K562 (cell line): ENCODE results near the gene LYPLA2. TPM values are rescaled to one million over a fixed set of nuclear protein-coding genes. Genes with fewer than 3 reads are reported as not detected.
A peak's percentile ranks its signal among the peaks of the same experiment; 100 is the strongest.

Experiments
- ATAC-seq: fragments of 200-7000 bp; cut with Tn5 transposase; 3 replicates; pipeline ENCODE4 v1.9.1; 2020; ENCODE audit warnings: moderate library complexity
- BruUV-seq: library from RNA; stranded (reverse); fragments of 400-500 nt; replicated peaks from 2 replicates; lab custom pipeline; 2021; lab: Mats Ljungman, UMichigan
- CTCF ChIA-PET: fragments of 300-600 bp; formaldehyde crosslinking; extraction: SDS; loops from one replicate; lab custom pipeline; 2021; ENCODE audit warnings: low intra/inter-chr PET ratio; lab: Yijun Ruan, JAX
- POLR2A ChIA-PET: fragments of 300-600, 350-650 bp; sonication (Branson Sonifier 250); formaldehyde crosslinking; extraction: SDS; loops from one replicate; lab custom pipeline; 2021; ENCODE audit warnings: antibody characterized with exemption, inconsistent platforms; lab: Yijun Ruan, JAX
- DNase-seq, 4 experiments: peaks; one replicate each; pipeline versions ENCODE4 v3.0.0 to v3.0.0-alpha.2; 2011 to 2018; ENCODE audit warnings: low spot score in 3 of 4, mixed read lengths in 3 of 4; ENCODE audit errors: extremely low read depth in 1 of 4
- FAIRE-seq: peaks from 2 replicates; lab custom pipeline; 2011; peaks lifted over from hg19 to GRCh38; lab: Jason Lieb, UNC
- H2AFZ ChIP-seq: 2 replicates; pipeline ENCODE4 v1.6.0; 2011; ENCODE audit warnings: low read depth, low read length, control low read depth, inconsistent platforms
- H3K27ac ChIP-seq: fragments of 200-600 bp; 3 replicates; pipeline ENCODE4 v1.8.0; 2011; ENCODE audit warnings: low read depth, mild to moderate bottlenecking, control low read depth, inconsistent platforms, low read length, moderate library complexity, mixed read lengths; ENCODE audit errors: extremely low read depth
- H3K27me3 ChIP-seq, 2 experiments: fragments of 300-600 bp in 1 of 2; 2 replicates in 1 of 2; 3 replicates in 1 of 2; pipeline versions ENCODE4 v1.6.0 to v1.8.0; 2011; ENCODE audit warnings: inconsistent platforms in 2 of 2, low read length in 2 of 2, mild to moderate bottlenecking in 1 of 2, mixed read lengths in 1 of 2, moderate library complexity in 1 of 2; ENCODE audit not compliant: control insufficient read depth in 2 of 2, insufficient read depth in 2 of 2
- H3K36me3 ChIP-seq: fragments of 300-600 bp; 3 replicates; pipeline ENCODE4 v1.8.0; 2011; ENCODE audit warnings: mild to moderate bottlenecking, low read length, inconsistent platforms; ENCODE audit not compliant: control insufficient read depth, insufficient read depth
- H3K4me1 ChIP-seq, 2 experiments: fragments of 200-600 bp in 1 of 2; replicated peaks in 1 of 2; 2 replicates in 1 of 2; 3 replicates in 1 of 2; pipeline versions ENCODE4 v1.5.1 to v1.8.0; 2011; ENCODE audit warnings: inconsistent platforms in 2 of 2, low read length in 2 of 2, mild to moderate bottlenecking in 1 of 2, mixed read lengths in 1 of 2, moderate library complexity in 1 of 2; ENCODE audit not compliant: control insufficient read depth in 2 of 2, insufficient read depth in 2 of 2
- H3K4me2 ChIP-seq: 2 replicates; pipeline ENCODE4 v1.6.1; 2011; ENCODE audit warnings: low read length, control low read depth, inconsistent platforms, mixed read lengths; ENCODE audit not compliant: insufficient read depth
- H3K4me3 ChIP-seq: fragments of 200-600 bp; sonication (generic), shearing (Covaris generic); 2 replicates; pipeline ENCODE4 v1.5.1; 2016; ENCODE audit warnings: control low read depth, inconsistent platforms
- H3K79me2 ChIP-seq: fragments of 200-600 bp; 3 replicates; pipeline ENCODE4 v1.8.0; 2011; ENCODE audit warnings: low read length, inconsistent platforms; ENCODE audit not compliant: control insufficient read depth, insufficient read depth
- H3K9ac ChIP-seq, 2 experiments: 2 replicates each; pipeline versions ENCODE4 v1.6.0 to v1.6.1; 2011; ENCODE audit warnings: low read depth in 2 of 2, low read length in 2 of 2, control low read depth in 1 of 2, inconsistent platforms in 1 of 2, mild to moderate bottlenecking in 1 of 2, mixed read lengths in 1 of 2; ENCODE audit not compliant: insufficient read depth in 1 of 2
- H3K9me1 ChIP-seq: one replicate; pipeline ENCODE4 v1.6.0; 2011; ENCODE audit warnings: inconsistent platforms, mild to moderate bottlenecking, low read length, moderate library complexity; ENCODE audit not compliant: control insufficient read depth, insufficient read depth
- H3K9me3 ChIP-seq: replicated peaks from 2 replicates; pipeline ENCODE4 v1.5.1; 2011; ENCODE audit warnings: low read depth, low read length, inconsistent platforms; ENCODE audit not compliant: control insufficient read depth, insufficient read depth
- H4K20me1 ChIP-seq: replicated peaks from 2 replicates; pipeline ENCODE4 v1.6.1; 2011; ENCODE audit warnings: low read length, inconsistent platforms, mixed read lengths; ENCODE audit not compliant: control insufficient read depth, insufficient read depth
- CBX2 ChIP-seq: fragments of 200-600 bp; sonication (generic); IDR thresholded peaks from one replicate; pipeline ENCODE4 v1.6.1; 2012; ENCODE audit warnings: mild to moderate bottlenecking, low read length, inconsistent platforms; ENCODE audit not compliant: insufficient read depth, poor library complexity, severe bottlenecking
- CSDE1 ChIP-seq, 2 experiments: fragments of 450-650 bp; IDR thresholded peaks; 2 replicates each; pipeline ENCODE4 v1.6.1; 2016; ENCODE audit warnings: mild to moderate bottlenecking in 1 of 2
- DMBX1 ChIP-seq: fragments of 250-450 bp; sonication (Bioruptor Pico); IDR thresholded peaks from 2 replicates; pipeline ENCODE4 v1.8.0; 2022; ENCODE audit warnings: inconsistent platforms, mild to moderate bottlenecking, moderate library complexity, borderline replicate concordance
- HDAC2 ChIP-seq: fragments of 450-650 bp; IDR thresholded peaks from 2 replicates; pipeline ENCODE4 v1.6.1; 2016; ENCODE audit warnings: mild to moderate bottlenecking
- MEF2D ChIP-seq: conservative IDR thresholded peaks from 2 replicates; pipeline ENCODE4 v1.6.1; 2016; ENCODE audit warnings: low read depth, missing genetic modification characterization, missing compliant biosample characterization
- MYC ChIP-seq, 2 experiments: fragments of 250-450 bp in 1 of 2; sonication (Bioruptor Pico) in 1 of 2; IDR thresholded peaks; 2 replicates each; pipeline versions ENCODE4 v1.5.1 to v1.6.1; 2012 to 2021; ENCODE audit warnings: low read depth in 2 of 2, borderline replicate concordance in 1 of 2, improper control_type of control experiment in 1 of 2, low read length in 1 of 2, mild to moderate bottlenecking in 1 of 2, moderate library complexity in 1 of 2
- NR4A1 ChIP-seq, 2 experiments: fragments of 250-450 bp in 1 of 2; fragments of 450-650 bp in 1 of 2; sonication (Bioruptor Pico) in 1 of 2; IDR thresholded peaks; 2 replicates each; pipeline versions ENCODE4 v1.4.0 to v1.6.1; 2016 to 2020; ENCODE audit warnings: mild to moderate bottlenecking in 2 of 2, missing compliant biosample characterization in 1 of 2, missing genetic modification characterization in 1 of 2, moderate library complexity in 1 of 2
- SMARCC2 ChIP-seq: fragments of 450-650 bp; IDR thresholded peaks from 2 replicates; pipeline ENCODE4 v1.6.1; 2017; ENCODE audit warnings: antibody characterized with exemption, moderate library complexity, mild to moderate bottlenecking, low read depth
- SRF ChIP-seq, 2 experiments: fragments of 250-450, 450-650 bp in 1 of 2; sonication (Bioruptor Pico) in 1 of 2; sonication (generic) in 1 of 2; formaldehyde crosslinking; IDR thresholded peaks; 2 replicates each; pipeline versions ENCODE4 v1.5.0 to v1.5.1; 2020 to 2022; ENCODE audit warnings: mild to moderate bottlenecking in 1 of 2, missing genetic modification reagents in 1 of 2
- ZNF165 ChIP-seq: fragments of 250-450 bp; sonication (Bioruptor Pico); IDR thresholded peaks from 2 replicates; pipeline ENCODE4 v1.4.0; 2020; ENCODE audit warnings: borderline replicate concordance
- ZNF589 ChIP-seq: fragments of 200-800 bp; sonication (Bioruptor generic); IDR thresholded peaks from 2 replicates; pipeline ENCODE4 v1.6.1; 2016; ENCODE audit warnings: low read depth, missing genetic modification characterization, missing compliant biosample characterization
- WGBS: fragments of 100-300 bp; shearing (Covaris generic); methylation state at CpG from one replicate; pipeline ENCODE4 v1.1.6; 2016; ENCODE audit warnings: low coverage, mixed read lengths; ENCODE audit not compliant: insufficient coverage; ENCODE audit errors: missing lambda C conversion rate; 5-methylcytosine and 5-hydroxymethylcytosine counted together
- in situ Hi-C: fragments of 300-500 bp; cut with MboI; formaldehyde crosslinking; loops from 4 replicates; pipeline ENCODE4 v1.15.0; 2018; ENCODE audit warnings: inconsistent platforms, mixed read lengths
- intact Hi-C: fragments of 100-400 bp; cut with micrococcal nuclease; formaldehyde crosslinking; loops from 2 replicates; pipeline ENCODE4 v1.14.2; 2022
- polyA plus RNA-seq, 8 experiments: library from polyadenylated mRNA; depleted of rRNA in 4 of 8; stranded (reverse) in 5 of 8; unstranded in 3 of 8; fragments of >200 nt; fragmentation: Nextera tagmentation in 2 of 8; fragmentation: Illumina TruSeq in 1 of 8; extraction: Ambion mirVana in 2 of 8; extraction: Trizol in 1 of 8; gene quantifications; 2 replicates each; pipeline versions ENCODE4 v1.2.1 to v1.2.3, GENCODE V29; 2011 to 2014; ENCODE audit warnings: inconsistent platforms in 1 of 8, missing spikeins in 1 of 8
- total RNA-seq, 7 experiments: library from RNA; depleted of rRNA in 6 of 7; stranded (reverse); fragments of >200 nt in 6 of 7; fragmentation: Illumina TruSeq in 2 of 7; extraction: Trizol in 2 of 7; gene quantifications; 2 replicates each; pipeline versions ENCODE4 v1.2.1 to v1.2.3, GENCODE V29; 2011 to 2021; ENCODE audit warnings: low replicate concordance in 1 of 7
- TF ChIP-seq, protein P1 (sequence below): fragments of 450-650 bp; IDR thresholded peaks from 2 replicates; pipeline ENCODE4 v1.6.1; 2017; ENCODE audit warnings: antibody characterized with exemption, mild to moderate bottlenecking
- TF ChIP-seq, protein P2 (sequence below): sonication (generic); formaldehyde crosslinking; IDR thresholded peaks from 2 replicates; pipeline ENCODE4 v1.8.1; 2023; ENCODE audit warnings: mild to moderate bottlenecking, missing genetic modification reagents

Gene LYPLA2
- total and polyA plus RNA-seq, 9 of the 15 experiments (the other 6 are each of a cell fraction or from before 2014, with no cell fraction given), result 3.9 to 128 (median 60.1) TPM

DNA sequence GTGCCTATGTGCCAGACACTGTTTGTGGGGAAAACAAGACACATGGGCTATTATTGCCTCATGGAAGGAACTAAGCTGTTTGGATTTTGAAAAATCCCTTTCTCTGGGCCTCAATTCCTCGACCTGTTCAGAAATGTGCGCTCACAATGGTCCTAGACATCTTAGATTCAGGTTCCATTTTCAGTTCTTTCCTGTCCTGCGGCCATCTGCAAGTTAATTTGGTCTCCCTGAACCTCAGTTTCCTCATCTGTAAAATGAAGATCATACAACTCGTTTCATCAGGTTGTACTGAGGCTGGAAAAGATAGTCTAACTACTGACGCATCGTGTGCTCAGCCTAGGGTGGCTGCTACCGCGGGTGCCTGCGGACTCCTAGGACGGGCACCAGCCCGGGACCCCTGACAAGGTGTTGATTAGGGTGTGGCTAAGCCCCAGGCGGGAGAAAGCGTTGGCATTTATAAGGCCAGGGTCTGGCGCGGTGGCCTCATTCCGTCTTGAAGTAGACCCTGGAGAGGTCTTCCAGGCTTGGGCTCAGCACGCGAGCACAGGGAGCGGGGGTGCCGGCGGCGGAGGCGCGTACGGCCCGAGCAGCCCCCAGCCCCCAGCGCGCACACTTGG is 48.2 kb upstream of the LYPLA2 start:
- H3K9ac ChIP-seq, result peak overlapping the region; percentile 82 to 97
- peaks cover 20% of the 10 kb centered on the region for H4K20me1 ChIP-seq
- H3K36me3 ChIP-seq, result peaks cover 27% of the 10 kb centered on the region
- in situ Hi-C loops, result no loop called here
- peaks cover 60% of the 10 kb centered on the region for H3K79me2 ChIP-seq
- peak overlapping the region; percentile 96 for H3K4me3 ChIP-seq
- intact Hi-C loops, result loop anchor here (5.0 kb wide), 1 partner anchor 185 kb away; the partner anchor contains the start of gene ID3
- no peaks in the 10 kb centered on the region for H3K27me3 ChIP-seq
- no peak for DNase-seq
- TSS peak; percentile 97 for BruUV-seq
- POLR2A ChIA-PET, result interaction anchor here (0.7 to 2.0 kb wide), 7 partner anchors 9 to 63 kb away, joined by 3 to 18 read pairs (median 5); partner anchors contain the start of gene RPL11
- peak overlapping the region; percentile 87 for H3K27ac ChIP-seq
- peak overlapping the region; percentile 98 for H2AFZ ChIP-seq
- CTCF ChIA-PET, result no interaction called here
- H3K9me3 ChIP-seq, result no peaks in the 10 kb centered on the region
- ATAC-seq, result peak; percentile 61
- no peak for FAIRE-seq
- no peaks in the 10 kb centered on the region for H3K9me1 ChIP-seq
- H3K4me2 ChIP-seq, result peak overlapping the region; percentile 86
- peaks cover 23 to 32% of the 10 kb centered on the region in 2 experiments for H3K4me1 ChIP-seq
- 5% methylated on average over 28 of the region's 28 CpGs for WGBS
- TF ChIP-seq SMARCC2 (no peak), SRF (CRISPR knock-in tag; IDR thresholded peaks at IDR 0.05) (0 out of 4 replicates have a peak, but pooled peaks of 1 of the 2 experiments have one; percentile 17), MYC (IDR thresholded peaks at IDR 0.05; ENCODE audit: low read depth, low read length) (no peak; the same call in 1 of the 2 replicates), MYC (CRISPR knock-in tag; IDR thresholded peaks at IDR 0.05; ENCODE audit: borderline replicate concordance, low read depth) (0 out of 2 replicates have a peak, but pooled peaks have one; percentile 59), NR4A1 (CRISPR knock-in tag; IDR thresholded peaks at IDR 0.05) (no peak), NR4A1 (tag; IDR thresholded peaks at IDR 0.05) (no peak), CBX2 (no peak), HDAC2 (peak; percentile 34), MEF2D (tag) (0 out of 2 replicates have a peak, but pooled peaks have one; percentile 20), ZNF589 (0 out of 2 replicates have a peak, but pooled peaks have one; percentile 15), ZNF165 (CRISPR knock-in tag) (0 out of 2 replicates have a peak, but pooled peaks have one; percentile 48), DMBX1 (CRISPR knock-in tag) (peak; percentile 45; the same call in 1 of the 2 replicates), CSDE1 (IDR thresholded peaks at IDR 0.05) (0 out of 4 replicates have a peak, but pooled peaks of 1 of the 2 experiments have one; percentile 29)
- TF ChIP-seq, protein P1, sequence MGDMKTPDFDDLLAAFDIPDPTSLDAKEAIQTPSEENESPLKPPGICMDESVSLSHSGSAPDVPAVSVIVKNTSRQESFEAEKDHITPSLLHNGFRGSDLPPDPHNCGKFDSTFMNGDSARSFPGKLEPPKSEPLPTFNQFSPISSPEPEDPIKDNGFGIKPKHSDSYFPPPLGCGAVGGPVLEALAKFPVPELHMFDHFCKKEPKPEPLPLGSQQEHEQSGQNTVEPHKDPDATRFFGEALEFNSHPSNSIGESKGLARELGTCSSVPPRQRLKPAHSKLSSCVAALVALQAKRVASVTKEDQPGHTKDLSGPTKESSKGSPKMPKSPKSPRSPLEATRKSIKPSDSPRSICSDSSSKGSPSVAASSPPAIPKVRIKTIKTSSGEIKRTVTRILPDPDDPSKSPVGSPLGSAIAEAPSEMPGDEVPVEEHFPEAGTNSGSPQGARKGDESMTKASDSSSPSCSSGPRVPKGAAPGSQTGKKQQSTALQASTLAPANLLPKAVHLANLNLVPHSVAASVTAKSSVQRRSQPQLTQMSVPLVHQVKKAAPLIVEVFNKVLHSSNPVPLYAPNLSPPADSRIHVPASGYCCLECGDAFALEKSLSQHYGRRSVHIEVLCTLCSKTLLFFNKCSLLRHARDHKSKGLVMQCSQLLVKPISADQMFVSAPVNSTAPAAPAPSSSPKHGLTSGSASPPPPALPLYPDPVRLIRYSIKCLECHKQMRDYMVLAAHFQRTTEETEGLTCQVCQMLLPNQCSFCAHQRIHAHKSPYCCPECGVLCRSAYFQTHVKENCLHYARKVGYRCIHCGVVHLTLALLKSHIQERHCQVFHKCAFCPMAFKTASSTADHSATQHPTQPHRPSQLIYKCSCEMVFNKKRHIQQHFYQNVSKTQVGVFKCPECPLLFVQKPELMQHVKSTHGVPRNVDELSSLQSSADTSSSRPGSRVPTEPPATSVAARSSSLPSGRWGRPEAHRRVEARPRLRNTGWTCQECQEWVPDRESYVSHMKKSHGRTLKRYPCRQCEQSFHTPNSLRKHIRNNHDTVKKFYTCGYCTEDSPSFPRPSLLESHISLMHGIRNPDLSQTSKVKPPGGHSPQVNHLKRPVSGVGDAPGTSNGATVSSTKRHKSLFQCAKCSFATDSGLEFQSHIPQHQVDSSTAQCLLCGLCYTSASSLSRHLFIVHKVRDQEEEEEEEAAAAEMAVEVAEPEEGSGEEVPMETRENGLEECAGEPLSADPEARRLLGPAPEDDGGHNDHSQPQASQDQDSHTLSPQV, result peak; percentile 27
- TF ChIP-seq, protein P2, sequence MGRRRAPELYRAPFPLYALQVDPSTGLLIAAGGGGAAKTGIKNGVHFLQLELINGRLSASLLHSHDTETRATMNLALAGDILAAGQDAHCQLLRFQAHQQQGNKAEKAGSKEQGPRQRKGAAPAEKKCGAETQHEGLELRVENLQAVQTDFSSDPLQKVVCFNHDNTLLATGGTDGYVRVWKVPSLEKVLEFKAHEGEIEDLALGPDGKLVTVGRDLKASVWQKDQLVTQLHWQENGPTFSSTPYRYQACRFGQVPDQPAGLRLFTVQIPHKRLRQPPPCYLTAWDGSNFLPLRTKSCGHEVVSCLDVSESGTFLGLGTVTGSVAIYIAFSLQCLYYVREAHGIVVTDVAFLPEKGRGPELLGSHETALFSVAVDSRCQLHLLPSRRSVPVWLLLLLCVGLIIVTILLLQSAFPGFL, result 0 out of 2 replicates have a peak, but pooled peaks have one; percentile 21
